GM20000 (cell line): ENCODE results near the gene NDP.

ENCODE experiments used
- DNase-seq: peaks from one replicate; pipeline ENCODE4 v3.0.0; 2012; ENCODE audit warnings: low spot score
- CTCF ChIP-seq: IDR thresholded peaks from 2 replicates; pipeline ENCODE4 v1.5.1; 2012; ENCODE audit warnings: mild to moderate bottlenecking, control low read depth; ENCODE audit errors: extremely low read depth, missing control alignments

The NDP gene, protein sequence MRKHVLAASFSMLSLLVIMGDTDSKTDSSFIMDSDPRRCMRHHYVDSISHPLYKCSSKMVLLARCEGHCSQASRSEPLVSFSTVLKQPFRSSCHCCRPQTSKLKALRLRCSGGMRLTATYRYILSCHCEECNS

GRCh38 chrX:43973249-43974099, at the start of gene NDP:
TSS of gene NDP (minus strand) at chrX:43973390. CDS start at chrX:43958645, 14,745 bp downstream.
- DNase-seq = no peak

GRCh38 chrX:44022964-44023363, 49.8 kb upstream of the NDP start:
- TF ChIP-seq CTCF = no peak
- DNase-seq = no peak

More at GRCh38 chrX:43973249-43974099, at the start of gene NDP:
- TF ChIP-seq CTCF = no peak

DNA sequence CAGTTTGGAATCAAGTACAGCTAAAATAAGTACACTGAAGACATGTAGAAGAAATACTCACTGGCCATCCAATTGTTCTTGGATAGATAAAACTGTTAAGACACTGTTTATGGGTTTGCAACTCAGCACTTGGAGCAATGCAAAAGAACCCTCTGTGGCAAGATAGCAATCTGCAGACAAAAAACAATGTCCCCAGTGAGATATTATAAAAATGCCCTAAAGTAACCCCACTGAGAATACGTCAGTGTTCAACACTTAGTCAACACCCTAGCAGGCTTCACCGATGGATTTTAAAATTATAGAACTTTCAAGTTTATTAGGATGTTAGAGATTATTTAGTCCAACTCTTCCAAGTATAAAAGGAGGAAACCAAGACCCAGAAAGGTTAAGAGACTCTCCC, 47.5 kb upstream of the NDP start:
- DNase-seq = no peak
- TF ChIP-seq CTCF = no peak

GRCh38 chrX:44019911-44020310, 46.7 kb upstream of the NDP start:
- DNase-seq = no peak
- no peak for TF ChIP-seq CTCF

DNA sequence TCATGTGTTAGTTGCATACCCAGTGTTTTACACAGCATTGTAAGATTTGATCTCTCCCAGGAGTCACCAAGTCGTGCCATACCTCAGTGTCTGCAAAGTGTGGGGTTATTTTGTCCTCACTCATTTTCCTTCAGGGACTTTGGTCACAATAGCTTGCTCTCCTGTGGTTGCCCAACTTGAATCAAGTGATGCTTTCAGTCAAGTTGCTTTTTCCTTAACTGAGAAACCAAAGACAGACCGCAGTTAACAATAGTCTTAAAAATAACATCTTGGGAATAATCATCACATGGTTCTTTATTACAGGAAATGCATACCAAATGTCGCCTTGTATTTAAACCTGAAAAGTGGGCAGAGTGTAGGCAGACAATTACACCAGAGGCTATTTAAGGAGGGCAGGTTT, 44.5 kb upstream of the NDP start:
- DNase-seq = no peak
- TF ChIP-seq CTCF = no peak

DNA sequence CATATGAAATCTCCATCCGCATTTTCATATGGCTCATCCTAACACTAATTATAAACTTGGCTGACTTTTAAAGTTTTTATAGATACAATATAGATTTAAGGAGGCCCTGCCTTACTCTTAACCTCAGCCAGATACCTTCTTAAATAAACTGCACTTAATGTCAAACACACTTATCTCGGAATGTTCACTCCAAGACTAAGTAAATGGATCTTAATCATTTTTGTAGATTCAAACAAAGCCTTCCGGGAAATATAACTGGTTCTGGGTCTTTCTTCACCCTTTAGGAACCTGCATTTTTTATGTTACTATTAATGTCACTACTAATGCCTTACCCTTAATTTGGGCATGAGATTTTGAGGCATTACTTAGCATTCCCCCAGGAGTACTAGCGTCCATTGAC, 43.7 kb upstream of the NDP start:
- no peak for DNase-seq
- TF ChIP-seq CTCF = no peak

DNA sequence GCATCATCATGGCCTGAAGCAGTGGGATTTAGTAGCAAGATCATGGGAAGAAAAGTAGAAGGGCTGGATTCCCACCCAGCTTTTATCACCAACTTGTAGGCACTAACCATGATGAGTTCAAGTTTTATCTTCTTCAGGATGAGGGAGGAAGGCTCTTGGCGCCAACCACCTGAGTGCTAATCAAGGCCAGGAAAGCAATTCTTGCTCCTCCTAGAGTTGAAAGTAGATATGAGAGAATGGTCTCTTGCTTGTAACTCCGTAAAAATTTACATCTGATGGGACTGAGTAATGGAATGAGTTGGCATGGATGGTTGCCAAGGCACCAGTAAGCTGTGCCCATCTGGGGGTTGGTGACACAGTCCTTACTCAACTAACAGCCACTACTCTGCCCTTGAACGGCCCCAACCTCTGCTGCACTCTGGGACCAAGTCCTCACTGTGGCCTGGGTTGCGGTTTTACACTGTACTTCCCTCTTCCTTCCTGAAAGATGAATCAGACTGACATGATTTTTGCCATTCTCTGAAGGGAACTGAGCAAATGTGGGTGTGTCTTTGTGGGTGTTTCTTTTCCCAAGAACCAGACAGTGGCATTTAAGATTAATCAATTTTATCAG, 39.4 kb upstream of the NDP start:
- DNase-seq = no peak
- no peak for TF ChIP-seq CTCF
